Mammary epithelial cell (primary cell): ENCODE results near the gene COL4A1.

ENCODE experiments used
- CTCF ChIP-seq, 2 donors: IDR thresholded peaks in 1 of 2; conservative IDR thresholded peaks in 1 of 2; 2 replicates each; pipeline ENCODE4 v1.5.1; 2011 to 2012; ENCODE audit warnings: inconsistent platforms in 2 of 2, low read length in 2 of 2, mild to moderate bottlenecking in 2 of 2, control low read depth in 1 of 2, low read depth in 1 of 2; ENCODE audit not compliant: insufficient read depth in 1 of 2; ENCODE audit errors: extremely low read depth in 1 of 2
- EZH2 ChIP-seq: IDR thresholded peaks from 2 replicates; pipeline ENCODE4 v1.6.1; 2012; ENCODE audit warnings: low read length, inconsistent platforms, borderline replicate concordance

- TF ChIP-seq EZH2: no peak
- TF ChIP-seq CTCF (conservative IDR thresholded peaks at IDR 0.05 in 1 of 2, IDR thresholded peaks at IDR 0.05 in 1 of 2; ENCODE audit: extremely low read depth in 1 of 2, insufficient read depth in 1 of 2, low read depth in 1 of 2, low read length in 2 of 2): no peak
Observed at GRCh38 chr13:110225609-110226574, 81.1 kb downstream of the COL4A1 start.
